B cell (primary cell): ENCODE data around the gene TFEB. TPM values are rescaled to one million over a fixed set of nuclear protein-coding genes. Genes with fewer than 3 reads are reported as not detected.

ENCODE experiments used
- ATAC-seq: fragments of 200-7000 bp; cut with Tn5 transposase; one replicate; pipeline ENCODE4 v1.10.0; 2021; ENCODE audit warnings: low read depth, mild to moderate bottlenecking, moderate number of reproducible peaks, moderate library complexity
- CTCF ChIA-PET: fragments of 350-600 bp; sonication (Branson Sonifier 250); formaldehyde crosslinking; loops from one replicate; lab custom pipeline; 2021; ENCODE audit warnings: antibody characterized with exemption, inconsistent platforms; lab: Charles Lee
- POLR2A ChIA-PET: fragments of 350-600 bp; sonication (Branson Sonifier 250); formaldehyde crosslinking; loops from one replicate; lab custom pipeline; 2021; ENCODE audit warnings: antibody characterized with exemption; lab: Charles Lee
- DNase-seq: peaks from one replicate; pipeline ENCODE4 v3.0.0; 2013
- H2AFZ ChIP-seq: 2 replicates; pipeline ENCODE4 v1.6.1; 2012; ENCODE audit warnings: mild to moderate bottlenecking, low read depth, low read length; ENCODE audit not compliant: insufficient read depth, poor library complexity, severe bottlenecking
- H3K27ac ChIP-seq, 2 donors: 1 replicate in 1 of 2; 2 replicates in 1 of 2; pipeline ENCODE4 v1.5.1; 2012 to 2013; ENCODE audit warnings: low read length in 2 of 2, mild to moderate bottlenecking in 2 of 2, moderate library complexity in 1 of 2
- H3K27me3 ChIP-seq, 4 experiments: fragments of 200-600 bp in 1 of 4; sonication (generic) in 1 of 4; replicated peaks in 1 of 4; 1 replicate in 2 of 4; 2 replicates in 2 of 4; pipeline versions ENCODE4 v1.6.1 to v1.7.0; 2013 to 2016; ENCODE audit warnings: low read length in 3 of 4, mild to moderate bottlenecking in 2 of 4, mixed read lengths in 1 of 4, moderate library complexity in 1 of 4; ENCODE audit not compliant: insufficient read depth in 4 of 4, control insufficient read depth in 3 of 4; ENCODE audit errors: control extremely low read depth in 1 of 4
- H3K36me3 ChIP-seq, 2 experiments: replicated peaks in 1 of 2; 1 replicate in 1 of 2; 2 replicates in 1 of 2; pipeline versions ENCODE4 v1.6.1 to v1.7.1; 2013; ENCODE audit warnings: low read length in 1 of 2; ENCODE audit not compliant: insufficient read depth in 2 of 2, control insufficient read depth in 1 of 2; ENCODE audit errors: control extremely low read depth in 1 of 2, extremely low read depth in 1 of 2
- H3K4me1 ChIP-seq, 2 donors: fragments of 200-600 bp in 1 of 2; sonication (generic) in 1 of 2; 1 replicate in 1 of 2; 2 replicates in 1 of 2; pipeline versions ENCODE4 v1.5.1 to v1.6.1; 2013 to 2017; ENCODE audit warnings: low read length in 2 of 2; ENCODE audit not compliant: control insufficient read depth in 2 of 2, insufficient read depth in 2 of 2
- H3K4me2 ChIP-seq: replicated peaks from 2 replicates; pipeline ENCODE3; 2012; ENCODE audit warnings: mild to moderate bottlenecking, low read depth, low read length; ENCODE audit not compliant: poor library complexity, severe bottlenecking
- H3K4me3 ChIP-seq, 5 experiments: fragments of 200-600 bp in 1 of 5; sonication (generic) in 1 of 5; 1 replicate in 3 of 5; 2 replicates in 2 of 5; pipeline versions ENCODE4 v1.5.1 to v1.7.0; 2011 to 2016; ENCODE audit warnings: low read length in 4 of 5, mild to moderate bottlenecking in 4 of 5, low read depth in 2 of 5, control low read depth in 1 of 5, moderate library complexity in 1 of 5; ENCODE audit not compliant: insufficient read depth in 1 of 5; ENCODE audit errors: control extremely low read depth in 1 of 5, extremely low read depth in 1 of 5
- H3K79me2 ChIP-seq: fragments of 200-600 bp; sonication (generic); one replicate; pipeline ENCODE4 v1.6.0; 2016; ENCODE audit warnings: low read length; ENCODE audit not compliant: control insufficient read depth, insufficient read depth
- H3K9ac ChIP-seq: fragments of 200-600 bp; sonication (generic); 2 replicates; pipeline ENCODE4 v1.6.1; 2017; ENCODE audit warnings: mild to moderate bottlenecking, low read length, moderate library complexity
- H3K9me3 ChIP-seq, 3 donors: one replicate each; pipeline versions ENCODE4 v1.6.1 to v1.7.1; 2013; ENCODE audit warnings: low read length in 2 of 3; ENCODE audit not compliant: control insufficient read depth in 2 of 3, insufficient read depth in 1 of 3; ENCODE audit errors: control extremely low read depth in 1 of 3
- H4K20me1 ChIP-seq: 2 replicates; pipeline ENCODE4 v1.6.0; 2012; ENCODE audit warnings: mild to moderate bottlenecking, low read length; ENCODE audit not compliant: insufficient read depth, control insufficient read depth, poor library complexity, severe bottlenecking
- H3K27ac Mint-ChIP-seq: one replicate; pipeline ENCODE4 v1.8.0; 2021; ENCODE audit warnings: mixed read lengths
- H3K27me3 Mint-ChIP-seq: one replicate; pipeline ENCODE4 v1.8.0; 2021; ENCODE audit warnings: mixed read lengths
- H3K4me1 Mint-ChIP-seq: one replicate; pipeline ENCODE4 v1.8.0; 2021; ENCODE audit warnings: mixed read lengths
- H3K4me3 Mint-ChIP-seq: one replicate; pipeline ENCODE4 v1.8.0; 2021; ENCODE audit warnings: mixed read lengths
- H3K9me3 Mint-ChIP-seq: one replicate; pipeline ENCODE4 v1.8.0; 2022; ENCODE audit warnings: mixed read lengths; ENCODE audit not compliant: insufficient read depth
- CTCF ChIP-seq: fragments of 200-600 bp; IDR thresholded peaks from one replicate; pipeline ENCODE4 v1.8.0; 2022; ENCODE audit warnings: antibody characterized with exemption, mild to moderate bottlenecking
- EZH2 ChIP-seq: IDR thresholded peaks from 2 replicates; pipeline ENCODE4 v1.6.1; 2012; ENCODE audit warnings: borderline replicate concordance, low read depth, mild to moderate bottlenecking, moderate library complexity, low read length; ENCODE audit not compliant: insufficient read depth, poor library complexity, severe bottlenecking
- WGBS: methylation state at CpG from one replicate; pipeline ENCODE4 v1.1.5; 2013; ENCODE audit warnings: missing lambda C conversion rate; ENCODE audit not compliant: insufficient coverage; 5-methylcytosine and 5-hydroxymethylcytosine counted together
- intact Hi-C: fragments of 100-400 bp; cut with micrococcal nuclease; formaldehyde crosslinking; loops from one replicate; pipeline ENCODE4 v1.10.0; 2022
- polyA plus RNA-seq: library from polyadenylated mRNA; depleted of rRNA; stranded (reverse); fragments of >200 nt; gene quantifications from 2 replicates; pipeline ENCODE4 v1.2.3, GENCODE V29; 2012
- total RNA-seq, 2 donors: library from RNA; stranded (reverse); fragments of 120-200 nt in 1 of 2; gene quantifications; 1 replicate in 1 of 2; 2 replicates in 1 of 2; pipeline versions ENCODE4 v1.2.3 to v1.2.4, GENCODE V29; 2013 to 2022

Gene TFEB
- total and polyA plus RNA-seq, 2 donors (not counting 1 experiment from before 2014, with no cell fraction given): 113 to 148 TPM

GRCh38 chr6:41777551-41778285, 42.3 kb upstream of the TFEB start:
- H3K9me3 ChIP-seq: no peaks in the 10 kb centered on the region
- H4K20me1 ChIP-seq: no peaks in the 10 kb centered on the region
- H3K79me2 ChIP-seq: peaks cover 8% of the 10 kb centered on the region
- H3K4me2 ChIP-seq: no peak overlapping the region
- no peak overlapping the region for H3K27ac ChIP-seq
- WGBS: 81% methylated on average over 4 of the region's 5 CpGs
- H3K9me3 Mint-ChIP-seq: no peaks in the 10 kb centered on the region
- peaks cover 13 to 18% of the 10 kb centered on the region in 2 donors for H3K4me1 ChIP-seq
- H3K36me3 ChIP-seq: peaks cover 2 to 31% of the 10 kb centered on the region in 2 experiments
- no peak for DNase-seq
- no peak overlapping the region for H3K27ac Mint-ChIP-seq
- H3K4me3 ChIP-seq: no peak overlapping the region
- peak overlapping the region; percentile 90 for H3K4me3 Mint-ChIP-seq
- intact Hi-C loops: loop anchor here (2.0 kb wide), 1 partner anchor 409 kb away; no protein-coding TSS in a partner anchor
- POLR2A ChIA-PET: no interaction called here
- H3K4me1 Mint-ChIP-seq: peaks cover 16% of the 10 kb centered on the region
- TF ChIP-seq EZH2 (no peak), CTCF (no peak)
- CTCF ChIA-PET: interaction anchor here (0.7 to 3.4 kb wide), 6 partner anchors 9 to 437 kb away, joined by 3 to 20 read pairs (median 3); partner anchors contain the start of gene TOMM6
- H3K9ac ChIP-seq: no peak overlapping the region
- H3K27me3 Mint-ChIP-seq: no peaks in the 10 kb centered on the region
- H3K27me3 ChIP-seq: no peaks in the 10 kb centered on the region
- H2AFZ ChIP-seq: no peak overlapping the region
- ATAC-seq: no peak

- peaks cover 2 to 46% of the 10 kb centered on the region in 2 experiments for H3K36me3 ChIP-seq
- no peaks in the 10 kb centered on the region for H4K20me1 ChIP-seq
- Mint-ChIP-seq H3K27me3 (no peaks in the 10 kb centered on the region), H3K4me3 (no peak overlapping the region), H3K9me3 (no peaks in the 10 kb centered on the region), H3K27ac (no peak overlapping the region), H3K4me1 (peaks cover 9% of the 10 kb centered on the region)
- H3K79me2 ChIP-seq: peaks cover 8% of the 10 kb centered on the region
- H3K9me3 ChIP-seq: no peaks in the 10 kb centered on the region
- intact Hi-C loops: no loop called here
- H3K4me1 ChIP-seq: peaks cover 7% of the 10 kb centered on the region in 2 donors
- no peak overlapping the region for H3K4me3 ChIP-seq
- DNase-seq (no peak), ATAC-seq (no peak)
- TF ChIP-seq EZH2 (no peak), CTCF (no peak)
- H3K27me3 ChIP-seq: no peaks in the 10 kb centered on the region
- H2AFZ ChIP-seq: no peak overlapping the region
- 91% methylated on average over 4 of the region's 13 CpGs for WGBS
- no peak overlapping the region for H3K9ac ChIP-seq
- H3K27ac ChIP-seq: no peak overlapping the region
- no peak overlapping the region for H3K4me2 ChIP-seq
- ChIA-PET CTCF (interaction anchor here (1.1 to 3.4 kb wide), 7 partner anchors 12 to 275 kb away, joined by 3 to 34 read pairs (median 5); partner anchors contain the start of genes TAF8 and TOMM6), POLR2A (no interaction called here)
Observed at GRCh38 chr6:41775293-41775882, 40.0 kb upstream of the TFEB start.
